HUES6 (cell line): ENCODE data around the gene EN2.

Experiments used
- H3K27ac ChIP-seq: 2 replicates; pipeline ENCODE4 v1.7.0; 2013; ENCODE audit warnings: low read depth, mild to moderate bottlenecking, low read length, inconsistent platforms
- H3K27me3 ChIP-seq: 2 replicates; pipeline ENCODE4 v1.6.1; 2013; ENCODE audit warnings: low read length; ENCODE audit not compliant: control insufficient read depth, insufficient read depth
- H3K36me3 ChIP-seq: 2 replicates; pipeline ENCODE4 v1.6.1; 2013; ENCODE audit warnings: low read length; ENCODE audit not compliant: control insufficient read depth, insufficient read depth
- H3K4me1 ChIP-seq: 2 replicates; pipeline ENCODE4 v1.6.1; 2013; ENCODE audit warnings: low read length; ENCODE audit not compliant: control insufficient read depth, insufficient read depth
- H3K4me3 ChIP-seq: 2 replicates; pipeline ENCODE4 v1.5.1; 2013; ENCODE audit warnings: low read depth, low read length
- H3K9ac ChIP-seq: one replicate; pipeline ENCODE4 v1.6.1; 2013; ENCODE audit warnings: mild to moderate bottlenecking, low read length
- H3K9me3 ChIP-seq: 2 replicates; pipeline ENCODE4 v1.6.1; 2013; ENCODE audit warnings: low read depth, low read length; ENCODE audit not compliant: control insufficient read depth, insufficient read depth

EN2 gene

GRCh38 chr7:155507576-155507975 is 49.6 kb downstream of the EN2 start:
- no peak overlapping the region for H3K9ac ChIP-seq
- H3K27ac ChIP-seq: no peak overlapping the region
- H3K4me1 ChIP-seq: peaks cover 33% of the 10 kb centered on the region
- peaks cover 100% of the 10 kb centered on the region for H3K27me3 ChIP-seq
- no peaks in the 10 kb centered on the region for H3K36me3 ChIP-seq
- no peak overlapping the region for H3K4me3 ChIP-seq
- H3K9me3 ChIP-seq: no peaks in the 10 kb centered on the region

DNA sequence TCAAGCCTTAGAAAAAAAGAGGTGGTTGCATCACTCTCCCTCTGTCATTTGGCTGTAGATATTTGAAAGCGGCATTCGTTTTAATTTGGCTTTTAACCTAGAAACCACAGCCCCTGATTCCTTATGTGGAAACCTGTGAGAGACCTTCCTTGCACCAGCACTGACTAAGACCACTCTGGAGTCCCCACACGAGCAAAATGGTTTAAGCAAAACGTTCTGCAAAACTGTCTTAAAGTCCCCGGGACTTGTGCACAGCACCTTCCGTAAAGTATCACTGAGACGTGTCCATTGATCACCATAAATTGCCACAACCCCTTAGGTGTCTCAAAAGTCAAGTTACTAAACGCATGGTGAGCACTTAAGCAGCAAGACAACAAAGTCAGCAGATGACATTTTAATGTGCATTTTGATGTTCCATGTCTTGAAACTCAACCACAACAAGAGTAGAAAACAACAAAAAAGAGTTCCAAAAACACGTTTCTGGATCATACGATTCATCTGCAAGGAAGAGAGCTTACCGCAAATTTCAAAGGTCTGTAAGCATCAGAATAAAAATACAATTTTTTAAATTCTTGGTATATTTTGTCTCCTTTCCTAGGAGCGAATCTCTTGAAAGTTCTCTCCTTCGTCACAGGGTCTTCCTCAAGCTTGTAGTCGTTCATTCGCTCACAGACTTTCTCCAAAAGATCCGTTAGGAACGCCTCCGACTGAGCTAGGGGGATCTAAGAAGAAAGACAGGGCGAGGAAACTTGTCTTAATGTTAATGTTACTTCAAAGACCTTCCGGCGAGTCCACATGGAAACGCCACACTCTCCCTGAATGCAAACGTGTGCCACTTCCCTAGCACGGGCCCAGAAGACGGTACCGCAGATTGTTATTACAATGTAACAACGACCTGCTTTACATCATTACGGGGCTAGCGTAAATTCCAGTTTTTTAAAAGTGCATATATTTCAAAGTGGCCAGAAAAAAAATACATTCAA is 50.7 kb downstream of the EN2 start:
- no peaks in the 10 kb centered on the region for H3K9me3 ChIP-seq
- peaks cover 100% of the 10 kb centered on the region for H3K27me3 ChIP-seq
- H3K4me1 ChIP-seq: peaks cover 33% of the 10 kb centered on the region
- H3K4me3 ChIP-seq: peak overlapping the region; percentile 61
- H3K9ac ChIP-seq: no peak overlapping the region
- no peaks in the 10 kb centered on the region for H3K36me3 ChIP-seq
- no peak overlapping the region for H3K27ac ChIP-seq

DNA sequence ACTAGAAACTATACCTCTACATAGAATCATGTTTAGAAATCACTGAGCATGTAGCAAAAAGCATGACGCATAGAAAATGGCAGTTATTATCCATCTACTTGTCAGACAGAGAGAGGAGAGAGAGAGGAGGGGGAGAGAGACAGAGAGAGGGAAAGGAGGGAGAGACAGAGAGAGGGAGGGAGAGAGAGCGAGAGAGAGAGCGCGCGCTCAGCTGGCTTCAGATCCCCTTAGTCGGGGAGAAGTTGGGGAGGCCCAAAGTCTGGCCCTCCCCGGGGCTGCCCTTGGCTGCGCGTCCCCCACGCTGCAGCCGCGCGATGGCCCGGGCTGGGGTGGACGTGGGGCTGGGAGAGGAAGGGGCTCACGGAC is 51.4 kb downstream of the EN2 start:
- H3K27ac ChIP-seq: no peak overlapping the region
- H3K36me3 ChIP-seq: no peaks in the 10 kb centered on the region
- H3K4me3 ChIP-seq: peak overlapping the region; percentile 61
- H3K9ac ChIP-seq: peak overlapping the region; percentile 15
- no peaks in the 10 kb centered on the region for H3K9me3 ChIP-seq
- H3K4me1 ChIP-seq: peaks cover 33% of the 10 kb centered on the region
- peaks cover 100% of the 10 kb centered on the region for H3K27me3 ChIP-seq

DNA sequence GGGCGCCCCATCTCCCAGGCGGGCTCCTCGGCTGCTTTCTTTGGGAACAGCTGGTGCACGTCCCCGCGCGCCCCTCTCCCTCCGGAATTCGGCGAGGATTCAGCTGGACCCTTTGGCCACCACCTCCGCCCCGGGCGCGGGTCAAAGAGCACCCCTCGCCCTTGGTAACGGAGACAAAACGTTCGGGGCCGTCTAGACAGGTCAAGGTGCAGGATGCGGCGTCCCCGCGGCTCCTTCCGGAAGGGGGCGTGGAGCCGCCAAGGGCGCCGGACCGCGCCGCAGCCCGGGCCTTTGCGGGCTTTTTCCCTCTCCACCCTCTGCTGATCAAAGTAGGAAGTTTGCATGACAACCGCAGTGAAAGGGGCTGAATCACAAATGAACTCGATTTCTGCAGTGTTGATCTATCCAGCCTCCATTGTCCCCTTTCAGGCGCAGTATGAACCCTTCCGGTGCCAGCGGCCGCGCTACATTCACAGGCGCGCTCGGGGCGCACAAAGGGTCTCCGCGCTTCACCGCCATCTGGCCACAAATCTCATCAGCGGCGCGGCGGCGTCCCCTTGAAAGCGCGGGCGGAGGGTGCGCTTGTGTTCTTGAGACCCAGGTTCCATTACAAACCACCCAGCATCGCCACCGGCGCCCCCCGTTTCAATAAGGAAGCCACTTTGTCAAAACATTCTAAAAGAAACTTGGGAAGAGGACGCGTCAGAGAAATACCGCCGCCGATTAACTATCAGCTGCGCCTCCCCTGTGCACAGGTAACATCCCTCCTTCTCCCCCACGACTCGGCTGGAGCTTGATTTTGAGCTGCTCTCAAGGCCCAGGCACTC is 52.0 kb downstream of the EN2 start:
- H3K36me3 ChIP-seq: no peaks in the 10 kb centered on the region
- no peaks in the 10 kb centered on the region for H3K9me3 ChIP-seq
- peaks cover 100% of the 10 kb centered on the region for H3K27me3 ChIP-seq
- peak overlapping the region; percentile 15 for H3K9ac ChIP-seq
- peaks cover 33% of the 10 kb centered on the region for H3K4me1 ChIP-seq
- H3K4me3 ChIP-seq: peak overlapping the region; percentile 61
- no peak overlapping the region for H3K27ac ChIP-seq

DNA sequence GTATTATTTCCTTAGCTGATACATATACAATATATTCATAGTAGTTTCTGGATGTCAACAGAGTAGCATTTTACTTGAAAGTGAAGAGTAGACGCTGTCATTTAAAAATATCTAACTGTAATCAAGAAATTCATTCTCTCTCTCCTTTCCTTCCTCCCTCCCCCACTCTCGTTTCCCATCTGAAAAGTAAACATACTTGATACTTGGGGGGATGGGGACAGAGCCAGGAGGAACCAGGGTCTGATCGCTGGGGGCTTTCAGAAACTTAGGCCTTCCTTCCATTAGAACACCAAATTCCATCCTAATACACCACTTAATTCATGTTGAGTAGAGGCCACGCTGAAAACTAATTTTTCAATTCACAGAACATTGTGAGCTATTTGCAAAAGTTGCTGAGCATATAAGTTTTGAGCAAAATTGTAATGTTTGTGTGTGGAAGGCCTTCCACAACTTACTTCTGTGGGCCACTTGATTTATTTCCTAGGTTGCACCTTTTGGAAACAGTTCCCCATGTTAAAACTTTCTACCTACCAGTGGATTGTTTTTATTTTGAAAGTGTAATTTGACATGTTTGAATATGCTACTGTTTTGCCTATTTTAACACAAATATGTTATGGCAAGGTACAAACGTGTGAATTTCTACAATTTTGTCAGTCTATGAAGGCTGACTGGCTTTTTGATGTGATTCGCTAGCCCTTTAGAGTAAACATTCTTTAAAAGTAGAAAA is 53.2 kb downstream of the EN2 start:
- peaks cover 33% of the 10 kb centered on the region for H3K4me1 ChIP-seq
- H3K9me3 ChIP-seq: no peaks in the 10 kb centered on the region
- H3K36me3 ChIP-seq: no peaks in the 10 kb centered on the region
- H3K27ac ChIP-seq: no peak overlapping the region
- H3K4me3 ChIP-seq: peak overlapping the region; percentile 61; the same call in 1 of the 2 replicates
- peaks cover 100% of the 10 kb centered on the region for H3K27me3 ChIP-seq
- H3K9ac ChIP-seq: no peak overlapping the region

DNA sequence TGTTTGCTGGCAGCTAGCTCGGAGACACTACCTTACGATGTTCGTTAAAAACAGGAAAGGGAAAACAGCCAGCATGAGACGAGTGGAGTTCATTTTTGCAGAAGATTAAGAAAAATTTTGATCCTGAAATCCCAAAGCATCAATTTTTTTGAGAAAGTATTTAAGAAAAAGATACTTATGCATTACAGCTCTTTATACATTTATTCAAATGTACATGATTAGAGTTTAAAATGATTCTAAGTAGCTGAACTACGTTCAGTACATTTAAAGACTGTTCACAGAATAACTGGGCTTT is 53.7 kb downstream of the EN2 start:
- Histone ChIP-seq H3K27ac (no peak overlapping the region), H3K9me3 (no peaks in the 10 kb centered on the region), H3K27me3 (peaks cover 100% of the 10 kb centered on the region), H3K9ac (no peak overlapping the region), H3K36me3 (no peaks in the 10 kb centered on the region), H3K4me1 (peaks cover 32% of the 10 kb centered on the region), H3K4me3 (no peak overlapping the region)

DNA sequence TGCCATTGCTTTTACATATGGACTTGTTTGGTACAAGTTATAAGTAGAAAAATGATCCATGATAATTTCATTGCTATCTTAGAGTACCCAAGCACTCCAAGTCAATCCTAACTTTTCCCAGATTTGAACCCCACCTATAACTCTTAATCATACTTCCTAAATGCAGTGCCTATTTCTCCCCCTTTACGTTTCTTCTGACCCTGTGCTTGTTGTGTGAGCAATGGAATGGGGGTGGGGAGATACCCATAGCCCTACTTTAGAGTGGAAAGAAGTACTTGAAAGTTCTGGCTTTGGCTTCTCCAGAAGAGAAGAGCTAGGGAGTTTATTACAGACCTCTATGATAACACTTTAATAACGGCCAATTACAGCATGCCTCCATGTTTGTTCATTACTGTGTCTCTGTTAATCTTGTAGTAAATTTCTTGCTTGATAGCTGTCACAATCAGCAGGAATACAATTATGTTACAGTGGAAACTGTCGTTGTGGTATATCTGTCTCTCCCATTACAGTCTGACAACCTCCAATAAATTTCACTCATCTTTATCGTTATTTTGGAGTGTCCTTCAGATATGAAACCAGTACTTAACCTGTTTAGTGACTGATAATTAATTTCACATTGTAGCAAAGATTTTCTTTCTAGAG is 54.4 kb downstream of the EN2 start:
- H3K27me3 ChIP-seq: peaks cover 100% of the 10 kb centered on the region
- no peak overlapping the region for H3K4me3 ChIP-seq
- H3K9ac ChIP-seq: no peak overlapping the region
- no peaks in the 10 kb centered on the region for H3K36me3 ChIP-seq
- H3K27ac ChIP-seq: no peak overlapping the region
- H3K9me3 ChIP-seq: no peaks in the 10 kb centered on the region
- H3K4me1 ChIP-seq: peaks cover 29% of the 10 kb centered on the region

DNA sequence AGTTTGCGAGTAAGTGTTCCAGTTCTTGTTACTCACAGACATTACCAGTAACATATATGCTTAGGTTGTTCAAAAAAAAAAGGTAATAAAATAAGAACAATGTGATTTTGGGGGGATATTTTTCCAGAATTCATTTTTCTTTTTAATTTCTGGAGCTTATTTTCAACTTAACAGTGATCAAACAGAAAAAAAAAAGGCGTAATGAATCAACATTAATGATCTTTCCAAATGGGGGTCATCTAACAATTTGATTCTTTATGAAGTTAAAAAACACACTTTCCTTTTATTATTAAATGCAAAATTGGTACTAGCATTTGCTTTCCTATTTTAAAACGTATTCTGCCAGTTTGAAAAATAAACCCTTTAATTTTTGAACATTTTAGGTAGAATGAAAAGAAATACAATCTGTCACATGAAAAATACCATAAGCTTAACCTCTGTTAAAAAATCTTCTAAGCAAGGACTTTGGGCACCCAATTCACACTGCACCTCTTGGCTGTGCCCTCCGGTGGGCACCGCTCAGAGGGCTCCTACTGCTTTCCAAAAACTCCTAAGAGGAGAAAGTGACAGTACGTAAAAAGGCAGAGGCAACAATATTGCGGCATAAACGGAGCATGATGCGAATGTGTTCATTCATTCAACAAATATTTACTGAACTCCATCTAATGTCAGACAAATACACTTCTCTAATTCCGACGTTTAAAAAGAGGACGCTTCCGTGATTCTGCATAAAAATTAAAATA is 55.8 kb downstream of the EN2 start:
- H3K4me3 ChIP-seq: no peak overlapping the region
- H3K27me3 ChIP-seq: peaks cover 100% of the 10 kb centered on the region
- H3K4me1 ChIP-seq: peaks cover 22% of the 10 kb centered on the region
- no peak overlapping the region for H3K27ac ChIP-seq
- no peaks in the 10 kb centered on the region for H3K9me3 ChIP-seq
- H3K9ac ChIP-seq: no peak overlapping the region
- H3K36me3 ChIP-seq: no peaks in the 10 kb centered on the region

- Histone ChIP-seq H3K4me3 (no peak overlapping the region), H3K36me3 (no peaks in the 10 kb centered on the region), H3K27me3 (peaks cover 100% of the 10 kb centered on the region)
These were observed 56.4 kb downstream of the EN2 start for GRCh38 chr7:155514296-155514695.

More at GRCh38 chr7:155514296-155514695, 56.4 kb downstream of the EN2 start:
- Histone ChIP-seq H3K27ac (no peak overlapping the region), H3K9me3 (no peaks in the 10 kb centered on the region), H3K4me1 (peaks cover 16% of the 10 kb centered on the region), H3K9ac (no peak overlapping the region)
